Fibroblast of skin of scalp (primary cell): ENCODE data around the gene CCSER1.
"Not testable (repeated sequence)": the region's sequence is repeated elsewhere in the genome, so short reads cannot be mapped to it uniquely, and the experiment has no call there.

Experiments used
- DNase-seq: peaks from one replicate; pipeline ENCODE4 v3.0.0-alpha.2; 2013

CCSER1 gene

DNA sequence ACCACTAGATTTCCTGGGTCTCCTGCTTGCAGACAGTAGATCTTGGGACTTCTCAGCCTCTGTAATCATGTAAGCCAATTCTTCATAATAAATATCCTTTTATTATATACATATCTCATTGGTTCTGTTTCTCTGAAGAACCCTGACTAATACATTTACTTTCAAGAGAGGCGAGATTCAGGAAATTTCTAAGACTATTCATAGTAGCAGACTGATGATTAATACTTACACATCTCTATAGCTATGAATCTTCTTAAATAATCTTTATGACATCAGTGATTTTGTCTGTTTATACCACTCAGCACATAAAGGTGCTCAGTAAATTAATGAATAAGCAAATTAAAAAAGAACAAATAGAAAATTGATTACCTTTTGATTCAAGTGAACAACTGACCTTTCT is 1494.3 kb downstream of the CCSER1 start:
- no peak for DNase-seq

DNA sequence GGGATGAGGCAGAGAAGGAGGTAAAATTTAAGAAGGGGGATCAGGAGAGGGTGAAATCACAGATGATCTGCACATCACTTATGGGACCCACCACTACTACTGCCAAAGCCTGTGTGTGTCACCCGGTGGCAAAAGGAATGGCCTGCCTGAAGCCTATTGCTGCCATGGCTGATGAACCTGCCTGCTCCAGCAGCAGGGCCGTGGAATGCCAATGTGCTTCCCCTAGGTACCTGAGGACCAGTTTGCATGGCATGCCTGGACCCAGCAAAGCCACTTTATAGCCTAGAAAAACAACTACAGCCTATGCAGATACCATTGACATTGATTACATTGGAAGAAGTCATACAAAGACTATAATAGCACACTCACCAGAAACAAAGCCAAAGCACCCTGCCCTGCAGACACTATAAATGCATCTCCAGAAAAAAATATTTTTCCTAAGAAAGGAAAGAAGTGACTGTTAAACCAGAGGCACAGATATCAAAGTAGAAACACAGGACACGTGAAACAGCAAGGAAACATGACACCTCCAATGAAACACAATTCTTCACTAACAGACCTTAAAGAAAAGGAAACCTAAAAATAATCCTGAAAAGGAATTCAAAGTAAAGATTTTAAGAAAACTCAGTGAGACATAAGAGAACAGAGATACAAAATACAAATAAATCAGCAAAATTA is 1495.9 kb downstream of the CCSER1 start:
- DNase-seq, result no peak

DNA sequence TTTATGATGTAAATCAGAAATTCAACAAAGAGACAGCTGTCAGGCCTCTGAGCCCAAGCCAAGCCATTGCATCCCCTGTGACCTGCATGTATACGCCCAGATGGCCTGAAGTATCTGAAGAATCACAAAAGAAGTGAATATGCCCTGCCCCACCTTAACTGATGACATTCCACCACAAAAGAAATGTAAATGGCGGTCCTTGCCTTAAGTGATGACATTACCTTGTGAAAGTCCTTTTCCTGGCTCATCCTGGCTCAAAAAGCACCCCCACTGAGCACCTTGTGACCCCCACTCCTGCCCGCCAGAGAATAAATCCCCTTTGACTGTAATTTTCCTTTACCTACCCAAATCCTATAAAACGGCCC is 1496.4 kb downstream of the CCSER1 start:
- not testable (repeated sequence) for DNase-seq

DNA sequence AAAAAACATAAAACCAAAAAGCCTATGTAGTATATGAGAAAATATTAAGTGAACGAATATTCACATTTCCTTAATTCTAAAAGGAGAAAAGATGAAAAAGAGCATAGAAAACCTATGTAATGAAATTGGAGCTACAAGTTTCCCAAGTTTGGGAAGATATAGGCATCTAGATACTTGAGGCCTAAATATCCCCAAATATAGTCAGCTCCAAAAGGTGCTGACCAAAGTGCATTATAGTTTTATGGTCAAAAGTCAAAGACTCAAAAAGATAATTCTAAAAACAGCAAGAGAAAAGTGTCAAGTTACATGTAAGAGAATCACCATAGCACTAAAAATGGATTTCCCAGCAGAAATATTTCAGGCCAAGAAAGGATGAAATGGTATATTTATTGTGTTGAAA is 1502.9 kb downstream of the CCSER1 start:
- DNase-seq, result no peak

DNA sequence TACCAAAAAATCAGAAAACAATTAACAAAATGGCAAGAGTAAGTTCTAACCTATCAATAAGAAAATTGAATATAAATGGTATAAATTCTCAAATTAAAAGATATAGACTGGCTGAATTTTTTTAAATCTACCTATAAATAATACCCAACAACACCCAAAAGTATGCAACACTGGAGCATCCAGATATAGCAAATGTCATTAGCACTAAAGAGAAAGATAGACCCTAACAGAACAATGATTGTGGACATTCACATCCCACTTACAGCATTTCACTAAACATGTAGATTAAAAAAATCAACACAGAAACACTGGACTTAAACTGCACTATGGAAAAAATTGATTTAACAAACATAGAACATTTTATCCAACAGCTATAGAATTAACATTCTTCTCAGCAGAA is 1503.6 kb downstream of the CCSER1 start:
- no peak for DNase-seq

DNA sequence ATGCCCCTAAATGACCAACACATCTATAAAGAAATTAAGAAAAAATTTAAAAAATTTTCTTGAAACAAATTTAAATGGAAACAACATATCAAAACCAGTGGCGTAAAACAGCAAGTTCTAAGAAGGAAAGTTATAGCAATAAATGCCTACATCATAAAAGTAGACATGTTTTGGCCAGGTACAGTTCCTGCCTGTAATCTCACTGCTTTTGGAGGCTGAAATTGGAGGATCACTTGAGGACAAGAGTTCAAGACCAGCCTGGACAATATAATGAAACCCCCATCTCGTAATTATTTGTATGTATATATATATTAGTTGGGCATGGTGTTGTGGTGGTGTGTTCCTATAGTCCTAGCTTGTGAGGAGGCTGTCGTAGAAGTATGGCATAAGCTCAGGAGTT is 1504.1 kb downstream of the CCSER1 start:
- no peak for DNase-seq

DNA sequence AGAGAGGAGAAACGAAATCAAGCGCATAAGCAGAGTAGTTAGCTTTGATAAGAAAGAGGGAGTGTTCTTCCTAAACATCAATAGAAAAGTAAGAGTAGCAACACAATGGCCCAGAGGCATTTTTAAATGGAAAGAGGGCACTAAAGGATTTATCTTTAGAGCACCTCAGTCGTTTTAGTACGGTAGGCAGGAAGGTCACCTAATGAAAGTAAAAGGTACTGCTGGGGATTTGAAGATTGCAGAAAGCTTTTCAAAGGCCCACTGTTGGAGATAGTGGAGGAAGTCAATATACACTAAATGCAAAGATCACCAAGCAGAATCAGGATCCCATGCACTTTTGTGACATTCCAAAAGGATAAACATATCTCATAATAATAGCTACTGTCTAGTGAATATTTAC is 1508.9 kb downstream of the CCSER1 start:
- DNase-seq, result no peak
